ENCODE results near the gene SMG6. TPM values are rescaled to one million over a fixed set of nuclear protein-coding genes. Genes with fewer than 3 reads are reported as not detected.

The SMG6 gene
- total and polyA plus RNA-seq, 2 of the 4 experiments (the other 2 are of a cell fraction), result 16.3 to 30.3 TPM

GRCh38 chr17:2041561-2042389 is 261.8 kb downstream of the SMG6 start, which contains the start of gene OVCA2 (continued):
- TF ChIP-seq MAZ (IDR thresholded peaks at IDR 0.05; ENCODE audit: borderline replicate concordance, low read depth, low read length) (peak; percentile 83; the same call in 1 of the 2 replicates), MAFK (IDR thresholded peaks at IDR 0.05; ENCODE audit: low read depth, low read length) (no peak), CEBPB (IDR thresholded peaks at IDR 0.05; ENCODE audit: low read depth, low read length) (no peak)

GRCh38 chr17:2040942-2041560 is 262.5 kb downstream of the SMG6 start:
- H2BK120ac ChIP-seq (ENCODE audit: low read depth, low read length), result peak overlapping the region; percentile 16; the same call in 1 of the 2 replicates
- DNase-seq, result no peak
- no peak overlapping the region for H3K9ac ChIP-seq (ENCODE audit: low read depth, low read length)
- peak overlapping the region; percentile 91 for H3K4me2 ChIP-seq (ENCODE audit: low read depth, low read length)
- peaks cover 22% of the 10 kb centered on the region for H3K9me1 ChIP-seq (ENCODE audit: insufficient read depth, low read length)
- H3K4me1 ChIP-seq (ENCODE audit: control insufficient read depth, insufficient read depth, low read length), result peaks cover 22% of the 10 kb centered on the region
- ChIA-PET CTCF (no interaction called here), POLR2A (ENCODE audit: unreplicated experiment) (no interaction called here)
- H2AK5ac ChIP-seq (ENCODE audit: low read depth, low read length), result no peak overlapping the region
- in situ Hi-C loops (cut with MboI; ENCODE audit: low sequenced_read_pairs) (loop anchor here (25.0 kb wide), 1 partner anchor 329 kb away; the partner anchor contains the start of genes TLCD2 and WDR81), intact Hi-C loops (cut with micrococcal nuclease) (loop anchor here (5.0 kb wide), 1 partner anchor 324 kb away; no protein-coding TSS in a partner anchor), dilution Hi-C loops (cut with HindIII; ENCODE audit: low sequenced_read_pairs, unreplicated experiment) (no loop called here)
- H3K18ac ChIP-seq (ENCODE audit: low read depth, low read length), result no peak overlapping the region
- no peak overlapping the region for H3K56ac ChIP-seq (ENCODE audit: extremely low read depth, insufficient read depth, low read length)
- H2BK15ac ChIP-seq (ENCODE audit: low read depth, low read length), result no peak overlapping the region
- BruUV-seq (replicated peaks), result no TSS peak
- H3K4me3 ChIP-seq (ENCODE audit: insufficient read depth, low read depth, low read length), result peak overlapping the region; percentile 74; the same call in 1 of the 2 replicates
- peak overlapping the region in 1 of 2 experiments; percentile 83; a peak in 2 of 4 replicates for H4K8ac ChIP-seq (ENCODE audit: low read depth in 2 of 2, low read length in 2 of 2)
- H3K14ac ChIP-seq (replicated peaks; ENCODE audit: low read depth, low read length), result no peak overlapping the region
- H3K23ac ChIP-seq (ENCODE audit: low read depth, low read length), result no peak overlapping the region; the same call in 1 of the 2 replicates
- no peak overlapping the region; the same call in 1 of the 2 replicates for H4K5ac ChIP-seq (ENCODE audit: low read depth, low read length)
- peak overlapping the region; percentile 45; the same call in 1 of the 2 replicates for H3K4ac ChIP-seq (ENCODE audit: low read depth, low read length)
- peak overlapping the region; percentile 4 for H3K27ac ChIP-seq (ENCODE audit: insufficient read depth, low read length)
- H2AFZ ChIP-seq (replicated peaks; ENCODE audit: low read length, poor library complexity), result peak overlapping the region; percentile 96
- peaks cover 22 to 40% of the 10 kb centered on the region in 2 experiments for H3K79me1 ChIP-seq (ENCODE audit: low read depth in 1 of 2, low read length in 2 of 2)
- WGBS, 2 experiments (ENCODE audit: extremely low coverage in 2 of 2, insufficient read length in 1 of 2), result 71% methylated on average over 8 of the region's 16 CpGs; no CpG with 5 or more reads in 1 of the 2 experiments
- peaks cover 45% of the 10 kb centered on the region for H3K36me3 ChIP-seq (ENCODE audit: control insufficient read depth, insufficient read depth, low read length)
- ATAC-seq (ENCODE audit: low read depth), result no peak
- H3K9me3 ChIP-seq (ENCODE audit: control insufficient read depth, insufficient read depth, low read length), result no peaks in the 10 kb centered on the region
- peak overlapping the region; percentile 23; the same call in 1 of the 2 replicates for H4K91ac ChIP-seq (ENCODE audit: insufficient read depth, low read depth, low read length)
- peak overlapping the region; percentile 97 for H2AK9ac ChIP-seq (replicated peaks; ENCODE audit: low read depth, low read length, poor library complexity)
- H4K20me1 ChIP-seq (ENCODE audit: insufficient read depth, low read length), result peaks cover 11% of the 10 kb centered on the region; the same call in 1 of the 2 replicates
- H2BK20ac ChIP-seq (ENCODE audit: low read depth, low read length), result no peak overlapping the region
- H3K27me3 ChIP-seq (ENCODE audit: control insufficient read depth, insufficient read depth, low read length), result no peaks in the 10 kb centered on the region
- no peak overlapping the region for H2BK5ac ChIP-seq (ENCODE audit: low read depth, low read length, poor library complexity, severe bottlenecking)
- TF ChIP-seq RAD21 (IDR thresholded peaks at IDR 0.05; ENCODE audit: low read length), result no peak
- no peak for TF ChIP-seq CTCF (conservative IDR thresholded peaks at IDR 0.05; ENCODE audit: low read depth, low read length)
- no peak for TF ChIP-seq CEBPB (IDR thresholded peaks at IDR 0.05; ENCODE audit: low read depth, low read length)
- TF ChIP-seq RCOR1 (IDR thresholded peaks at IDR 0.05; ENCODE audit: insufficient replicate concordance, low read length), result no peak
- TF ChIP-seq NFE2L2 (IDR thresholded peaks at IDR 0.05; ENCODE audit: low read depth, low read length), result no peak
- no peak for TF ChIP-seq USF2 (IDR thresholded peaks at IDR 0.05; ENCODE audit: low read depth, low read length)
- TF ChIP-seq MXI1 (IDR thresholded peaks at IDR 0.05; ENCODE audit: borderline replicate concordance, low read depth, low read length), result no peak
- no peak for TF ChIP-seq MAFK (IDR thresholded peaks at IDR 0.05; ENCODE audit: low read depth, low read length)
- TF ChIP-seq MAZ (IDR thresholded peaks at IDR 0.05; ENCODE audit: borderline replicate concordance, low read depth, low read length), result no peak
- no peak for TF ChIP-seq SMC3 (IDR thresholded peaks at IDR 0.05; ENCODE audit: low read depth, low read length)
- no peak for TF ChIP-seq RFX5 (IDR thresholded peaks at IDR 0.05; ENCODE audit: low read depth, low read length)
